ENCODE measurements around the gene SHISA4.
"Not testable (repeated sequence)": the region's sequence is repeated elsewhere in the genome, so short reads cannot be mapped to it uniquely, and the experiment has no call there.

Gene SHISA4

GRCh38 chr1:201898240-201898894 lies 9.7 kb downstream of the SHISA4 start:
- DNase-seq (ENCODE audit: low read depth) = peak; percentile 36

GRCh38 chr1:201898992-201899391 lies 10.3 kb downstream of the SHISA4 start:
- no peak for DNase-seq (ENCODE audit: low read depth)

- no peak for DNase-seq (ENCODE audit: low read depth)
These were observed 11.2 kb downstream of the SHISA4 start for GRCh38 chr1:201899683-201900429.

GRCh38 chr1:201900476-201900875 lies 11.8 kb downstream of the SHISA4 start:
- DNase-seq (ENCODE audit: low read depth) = no peak

- not testable (repeated sequence) for DNase-seq (ENCODE audit: low read depth)
These were observed 12.3 kb downstream of the SHISA4 start for GRCh38 chr1:201901036-201901435.

GRCh38 chr1:201902198-201902597 lies 13.5 kb downstream of the SHISA4 start:
- peak; percentile 83 for DNase-seq (ENCODE audit: low read depth)

- peak; percentile 88 for DNase-seq (ENCODE audit: low read depth)
These were observed 14.4 kb downstream of the SHISA4 start for GRCh38 chr1:201903135-201903534.

GRCh38 chr1:201904579-201904978 lies 15.9 kb downstream of the SHISA4 start:
- DNase-seq (ENCODE audit: low read depth) = peak; percentile 99

GRCh38 chr1:201905234-201905890 lies 16.7 kb downstream of the SHISA4 start:
- DNase-seq (ENCODE audit: low read depth) = no peak

- DNase-seq (ENCODE audit: low read depth) = peak; percentile 39
These were observed 17.6 kb downstream of the SHISA4 start for GRCh38 chr1:201906336-201906735.

- no peak for DNase-seq (ENCODE audit: low read depth)
These were observed 18.9 kb downstream of the SHISA4 start for GRCh38 chr1:201907621-201908020.

GRCh38 chr1:201911826-201912571 lies 23.3 kb downstream of the SHISA4 start:
- DNase-seq (ENCODE audit: low read depth) = no peak

GRCh38 chr1:201912832-201913231 lies 24.1 kb downstream of the SHISA4 start:
- DNase-seq (ENCODE audit: low read depth) = peak; percentile 65

GRCh38 chr1:201914456-201915235 lies 25.9 kb downstream of the SHISA4 start:
- peak; percentile 54 for DNase-seq (ENCODE audit: low read depth)

- DNase-seq (ENCODE audit: low read depth) = peak; percentile 96
These were observed 28.1 kb downstream of the SHISA4 start for GRCh38 chr1:201916649-201917249.

GRCh38 chr1:201917362-201918033 lies 28.8 kb downstream of the SHISA4 start:
- peak; percentile 96 for DNase-seq (ENCODE audit: low read depth)

GRCh38 chr1:201918343-201918742 lies 29.6 kb downstream of the SHISA4 start:
- DNase-seq (ENCODE audit: low read depth) = no peak

- DNase-seq (ENCODE audit: low read depth) = peak; percentile 36
These were observed 33.4 kb downstream of the SHISA4 start for GRCh38 chr1:201921952-201922558.

- no peak for DNase-seq (ENCODE audit: low read depth)
These were observed 36.5 kb downstream of the SHISA4 start for GRCh38 chr1:201925301-201925567.

GRCh38 chr1:201925981-201926645 lies 37.4 kb downstream of the SHISA4 start:
- DNase-seq (ENCODE audit: low read depth) = no peak
